ENCODE results near the gene AHCYL2. TPM values are rescaled to one million over a fixed set of nuclear protein-coding genes. Genes with fewer than 3 reads are reported as not detected.
A peak's percentile ranks its signal among the peaks of the same experiment; 100 is the strongest.
"Not testable (repeated sequence)": the region's sequence is repeated elsewhere in the genome, so short reads cannot be mapped to it uniquely, and the experiment has no call there.

AHCYL2 gene
- total RNA-seq, 1 donor from 2014 or later, result 165 TPM

DNA sequence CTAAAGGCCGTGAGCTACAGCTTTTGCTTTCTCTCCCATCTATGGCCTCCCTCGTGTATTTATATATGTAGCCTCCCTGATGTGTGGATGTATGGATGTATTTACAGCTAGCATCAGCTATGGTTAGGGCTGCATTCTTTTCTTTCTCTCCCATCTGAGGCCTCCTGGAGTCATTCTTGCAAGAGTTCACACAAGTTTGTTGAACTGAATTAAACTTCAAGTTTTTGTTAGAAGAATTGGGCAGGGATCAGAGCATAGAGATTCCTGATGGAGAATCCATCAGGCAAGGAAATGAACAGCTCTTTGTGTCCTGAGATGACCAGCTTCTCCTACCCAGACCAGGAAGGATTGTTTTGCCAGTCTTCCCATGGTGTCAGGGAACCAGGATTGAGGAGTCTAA, 60.3 kb downstream of the AHCYL2 start:
- no peak for DNase-seq (ENCODE audit: low spot score)

DNA sequence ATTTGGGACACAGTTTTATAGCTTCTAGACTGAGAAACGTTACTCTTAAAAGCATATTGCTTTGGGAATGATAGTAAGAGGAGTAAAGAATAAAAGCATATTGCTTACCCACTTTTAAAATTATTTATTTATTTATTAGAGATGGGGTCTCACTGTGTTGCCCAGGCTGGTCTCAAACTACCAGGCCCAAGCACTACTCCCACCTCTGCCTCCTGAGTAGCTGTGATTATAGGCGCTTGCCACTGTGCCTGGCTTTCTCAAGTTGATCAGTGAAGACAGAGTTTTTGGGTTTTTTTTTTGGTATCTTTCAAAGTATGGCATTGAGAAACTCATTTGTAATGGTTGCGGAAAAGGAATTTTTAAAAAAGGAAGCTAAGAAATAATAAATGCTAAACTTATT, 68.0 kb downstream of the AHCYL2 start:
- DNase-seq (ENCODE audit: low spot score), result no peak

DNA sequence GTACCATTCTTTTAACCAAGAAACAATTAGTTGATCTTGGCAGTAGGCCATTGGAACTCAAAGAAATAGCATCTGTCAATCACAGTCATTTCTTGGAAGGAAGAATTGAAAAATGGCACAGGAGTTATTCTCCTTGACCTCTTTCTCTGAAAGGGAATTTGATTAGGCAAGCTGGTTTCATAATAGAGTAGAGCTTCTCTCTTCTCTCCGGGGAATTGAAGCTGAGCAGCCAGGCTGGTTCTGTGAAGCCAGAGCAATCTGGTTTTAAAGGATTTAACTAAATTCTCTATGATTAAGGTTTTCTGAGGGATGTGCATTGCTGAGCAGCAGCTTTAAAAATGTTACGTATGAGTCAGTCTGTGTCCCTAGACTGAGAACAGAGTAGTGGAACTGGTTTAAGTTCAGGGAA, 70.2 kb downstream of the AHCYL2 start:
- no peak for DNase-seq (ENCODE audit: low spot score)

DNA sequence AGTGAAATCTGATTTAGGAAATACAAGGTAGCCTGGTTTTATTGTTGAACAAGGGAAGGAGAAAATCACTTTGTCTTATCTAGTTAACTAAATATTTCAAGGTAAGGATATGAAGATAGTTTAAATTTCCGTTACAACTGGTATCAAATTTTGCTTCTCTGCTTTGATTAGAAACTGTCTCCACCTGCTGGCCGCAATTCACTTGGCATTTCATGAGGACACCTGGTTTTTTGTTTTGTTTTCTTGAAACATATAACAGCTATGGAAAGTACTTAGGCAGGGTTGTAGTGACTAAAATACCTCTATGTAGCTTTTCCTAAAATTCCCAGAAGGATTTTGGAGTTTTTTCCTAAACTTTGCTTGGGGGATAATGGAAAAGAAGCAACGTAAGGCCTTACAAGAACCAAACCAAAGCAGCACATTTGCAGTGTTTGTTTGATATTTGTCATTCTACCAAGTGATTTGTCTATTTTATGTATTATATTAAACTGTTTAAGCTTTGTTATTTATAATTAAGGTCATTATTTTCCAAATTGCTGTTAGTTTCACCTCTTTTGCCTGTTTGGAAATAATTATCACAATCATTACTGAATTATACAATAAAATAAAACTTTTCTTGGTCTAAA, 73.6 kb downstream of the AHCYL2 start:
- DNase-seq (ENCODE audit: low spot score), result peak; percentile 42

DNA sequence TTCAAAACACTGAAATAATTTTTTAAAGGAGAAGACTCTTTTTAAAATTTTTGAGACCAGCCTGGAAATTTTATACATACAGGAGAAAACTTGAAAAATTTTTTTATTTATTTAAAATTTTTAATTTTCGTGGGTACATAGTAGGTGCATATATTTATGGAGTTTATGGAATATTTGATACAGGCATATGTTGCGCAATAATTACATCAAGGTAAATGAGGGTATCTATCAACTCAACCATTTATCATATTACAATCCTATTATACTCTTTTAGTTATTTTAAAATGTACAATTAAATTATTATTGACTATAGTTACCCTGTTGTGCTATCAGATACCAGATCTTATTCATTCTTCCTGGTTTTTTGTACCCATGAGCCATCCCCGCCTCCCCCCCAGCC, 75.1 kb downstream of the AHCYL2 start:
- DNase-seq (ENCODE audit: low spot score), result no peak

DNA sequence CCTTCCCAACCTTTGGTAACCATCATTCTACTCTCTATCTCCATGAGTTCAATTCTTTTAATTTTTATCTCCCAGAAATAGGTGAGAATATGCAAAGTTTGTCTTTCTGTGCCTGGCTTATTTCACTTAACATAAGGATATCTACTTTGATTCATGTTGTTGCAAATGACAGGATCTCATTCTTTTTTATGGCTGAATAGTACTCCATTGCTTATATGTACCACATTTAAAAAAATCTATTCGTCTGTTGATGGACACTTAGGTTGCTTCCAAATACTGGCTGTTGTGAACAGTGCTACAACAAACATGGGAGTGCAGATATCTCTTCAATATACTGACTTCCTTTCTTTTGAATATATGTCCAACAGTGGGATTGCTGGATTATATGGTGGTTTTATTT, 75.5 kb downstream of the AHCYL2 start:
- not testable (repeated sequence) for DNase-seq (ENCODE audit: low spot score)

DNA sequence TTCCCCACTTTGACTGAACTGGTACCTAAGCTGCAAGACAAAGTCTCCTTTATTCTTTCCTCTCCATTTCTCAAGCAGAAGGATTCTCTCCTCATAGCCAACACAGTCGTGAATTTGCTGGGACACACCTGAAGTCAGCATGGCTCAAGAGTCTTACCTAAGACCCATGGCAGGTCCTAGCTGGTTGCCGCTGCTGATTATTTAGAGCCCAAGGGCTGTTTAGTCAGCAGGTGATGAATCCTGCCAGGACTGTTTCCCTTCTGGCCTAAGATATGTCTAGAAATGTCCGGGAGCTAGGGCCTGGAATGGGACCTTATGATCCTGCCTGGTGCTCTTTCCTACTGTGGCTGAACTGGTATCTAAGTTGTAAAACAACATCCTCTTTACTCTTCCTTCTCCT, 82.8 kb downstream of the AHCYL2 start:
- DNase-seq (ENCODE audit: low spot score), result no peak

DNA sequence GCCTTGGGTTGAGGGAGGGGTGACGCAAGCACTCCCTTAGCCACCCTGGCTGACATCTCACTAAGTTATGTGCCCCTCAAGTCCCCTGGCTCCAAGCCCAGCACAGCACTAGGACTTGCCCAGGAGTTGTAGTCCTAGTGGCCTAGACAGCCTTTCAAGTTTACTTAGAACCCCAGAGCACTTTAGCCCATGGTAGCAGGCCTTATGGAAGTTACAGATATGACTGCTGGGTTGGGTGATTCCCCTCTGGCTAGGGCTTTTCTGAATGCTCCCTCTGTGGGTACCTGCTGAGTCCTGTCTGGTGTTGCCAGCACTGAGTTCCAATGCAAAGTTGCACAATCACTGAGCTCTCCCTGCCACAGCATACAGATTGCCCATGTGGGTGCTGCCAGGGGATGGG, 83.2 kb downstream of the AHCYL2 start:
- DNase-seq (ENCODE audit: low spot score), result no peak

DNA sequence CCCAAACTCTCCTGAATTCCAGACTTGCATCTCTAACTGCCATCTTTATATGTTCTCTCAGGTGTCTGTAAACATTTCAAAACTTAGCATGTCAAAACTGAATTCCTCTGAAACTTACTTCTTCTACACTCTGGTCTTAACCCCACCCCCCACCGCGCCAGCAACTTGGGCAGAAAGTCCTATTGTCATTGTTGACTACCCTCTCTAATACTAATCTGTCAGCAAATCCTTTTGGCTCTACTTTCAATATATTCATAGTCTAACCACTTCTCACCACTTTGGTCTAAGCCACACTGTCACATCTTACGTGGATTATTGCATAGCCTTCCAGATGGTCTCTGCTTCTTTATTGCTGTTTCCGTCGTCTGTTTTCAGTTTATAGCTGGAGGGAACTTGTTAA, 86.6 kb downstream of the AHCYL2 start:
- no peak for DNase-seq (ENCODE audit: low spot score)

DNA sequence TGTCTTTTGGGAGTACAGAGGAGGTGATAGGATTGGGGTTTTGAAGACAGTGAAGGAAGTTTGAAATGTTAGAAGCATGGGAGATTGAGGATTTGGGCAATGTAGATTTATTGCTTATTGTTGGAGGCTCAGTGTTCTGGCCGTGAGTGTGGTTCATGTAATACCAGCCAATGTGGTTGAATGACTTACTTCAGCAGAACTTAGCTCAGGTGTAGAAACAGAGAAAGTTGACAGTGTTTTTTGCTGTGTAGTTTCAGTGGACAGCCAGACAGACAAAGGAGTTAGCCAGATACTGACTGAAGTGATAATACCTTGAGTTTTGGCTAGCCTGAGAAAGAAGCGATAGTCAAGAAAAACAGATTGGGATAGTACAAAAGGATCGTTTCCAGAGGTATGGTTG, 88.5 kb downstream of the AHCYL2 start:
- no peak for DNase-seq (ENCODE audit: low spot score)

DNA sequence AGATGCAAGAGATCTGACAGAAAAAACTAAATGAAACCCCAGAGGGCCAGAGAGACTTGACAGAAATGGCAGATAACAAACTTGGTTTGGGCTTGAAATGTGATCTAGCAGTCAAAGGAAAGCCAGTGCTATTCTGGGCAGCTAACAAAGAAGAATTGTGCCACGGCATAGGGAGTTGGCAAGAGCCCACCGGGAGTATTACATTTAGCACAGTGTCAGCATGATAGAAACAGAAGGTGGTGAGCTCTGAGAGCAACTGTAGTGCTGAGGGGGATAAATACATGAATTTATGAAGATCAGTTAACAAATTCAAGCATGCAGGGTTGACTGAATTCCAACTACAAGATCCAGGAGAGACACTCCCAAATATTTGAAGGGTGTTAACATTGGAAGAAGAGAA, 91.1 kb downstream of the AHCYL2 start:
- no peak for DNase-seq (ENCODE audit: low spot score)

DNA sequence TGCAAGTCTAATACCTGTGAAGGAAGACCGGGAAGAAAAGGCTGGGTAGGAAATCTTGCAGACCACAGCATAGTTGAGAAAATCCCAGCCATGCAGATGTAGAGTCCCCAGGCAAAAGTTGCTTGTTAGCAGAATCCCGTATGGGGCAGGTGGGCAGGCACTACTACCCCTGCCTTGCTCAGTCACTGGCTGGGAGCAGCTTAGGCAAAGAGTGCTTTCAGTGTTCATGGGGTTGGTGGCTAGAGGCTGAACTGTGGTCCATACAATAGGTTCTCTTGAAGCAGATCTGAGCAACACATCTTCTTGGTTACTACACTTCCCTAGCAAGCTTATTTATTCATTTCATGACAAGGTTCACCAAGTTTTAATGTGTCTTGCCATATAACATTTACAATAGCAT, 92.6 kb downstream of the AHCYL2 start:
- DNase-seq (ENCODE audit: low spot score), result no peak

DNA sequence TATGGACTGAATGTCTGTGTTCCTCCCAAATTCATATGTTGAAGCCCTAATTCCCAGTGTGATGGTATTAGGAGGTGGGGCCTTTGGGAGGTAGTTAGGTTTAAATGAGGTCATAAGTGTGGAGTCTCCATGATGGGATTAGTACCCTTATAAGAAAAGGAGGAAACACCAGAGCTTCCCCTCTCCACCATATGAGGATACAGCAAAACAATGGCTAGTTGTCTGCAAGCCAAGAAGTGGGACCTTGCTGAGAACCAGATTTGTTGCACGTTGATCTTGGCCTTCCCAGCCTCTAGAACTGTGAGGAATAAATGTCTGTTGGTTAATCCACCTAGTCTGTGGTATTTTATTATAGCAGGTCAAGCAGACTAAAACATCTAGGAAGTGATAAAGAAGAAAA, 102.2 kb downstream of the AHCYL2 start:
- DNase-seq (ENCODE audit: low spot score), result no peak

DNA sequence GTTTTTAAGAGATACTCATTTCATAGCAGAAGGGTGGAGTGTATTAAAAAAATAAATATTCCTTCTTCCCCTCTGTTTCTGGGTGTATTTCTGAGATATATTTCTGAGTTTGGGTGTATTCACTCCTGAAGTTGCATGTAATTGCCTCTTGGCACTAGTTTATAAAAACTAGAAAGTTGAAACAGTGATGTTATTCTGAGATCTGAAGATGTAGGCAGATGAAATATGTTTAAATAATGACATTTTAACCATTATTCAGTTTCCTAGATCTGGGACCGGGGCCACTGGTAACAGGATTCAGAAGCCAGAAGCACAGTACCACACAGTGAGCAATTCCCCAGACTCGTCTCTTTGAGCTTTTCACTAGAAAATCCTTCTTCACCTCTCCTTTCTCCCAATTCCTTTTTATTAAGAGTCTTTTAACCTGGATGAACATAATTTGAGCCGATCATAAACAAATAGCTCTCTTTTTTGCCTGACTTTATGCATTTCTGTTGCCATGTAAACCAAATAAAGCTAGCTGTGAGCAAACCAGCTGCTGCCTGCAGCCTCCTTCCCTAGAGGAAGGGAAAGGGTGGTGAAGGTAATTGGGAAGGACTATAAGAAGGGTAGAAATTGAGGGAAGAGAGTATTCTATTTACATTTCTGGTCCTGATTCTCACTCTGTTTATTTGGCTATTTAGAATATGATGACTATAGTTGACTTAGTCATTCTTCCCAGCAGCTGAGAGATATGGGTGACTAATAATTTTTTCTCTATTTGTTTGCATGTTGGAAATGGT, 107.6 kb downstream of the AHCYL2 start:
- DNase-seq (ENCODE audit: low spot score), result no peak

DNA sequence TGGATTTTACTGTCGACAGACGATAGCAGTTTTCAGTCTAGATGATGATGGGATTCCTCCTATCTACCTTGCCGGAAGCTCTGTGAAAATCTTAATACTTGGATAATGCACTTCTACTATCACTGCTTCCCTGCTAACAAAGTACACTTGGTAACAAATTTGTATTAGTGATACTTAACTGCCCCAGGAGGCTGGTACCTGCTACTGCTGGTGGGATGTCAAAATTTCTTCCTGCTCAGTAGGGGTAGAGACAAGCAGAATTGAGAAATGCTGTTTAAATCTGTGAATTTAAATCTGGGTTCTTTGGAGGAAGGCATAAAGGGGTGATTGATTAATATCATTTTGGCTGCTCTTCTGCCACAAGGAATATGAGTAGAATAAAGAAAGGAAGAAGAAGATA, 109.6 kb downstream of the AHCYL2 start:
- DNase-seq (ENCODE audit: low spot score), result no peak

DNA sequence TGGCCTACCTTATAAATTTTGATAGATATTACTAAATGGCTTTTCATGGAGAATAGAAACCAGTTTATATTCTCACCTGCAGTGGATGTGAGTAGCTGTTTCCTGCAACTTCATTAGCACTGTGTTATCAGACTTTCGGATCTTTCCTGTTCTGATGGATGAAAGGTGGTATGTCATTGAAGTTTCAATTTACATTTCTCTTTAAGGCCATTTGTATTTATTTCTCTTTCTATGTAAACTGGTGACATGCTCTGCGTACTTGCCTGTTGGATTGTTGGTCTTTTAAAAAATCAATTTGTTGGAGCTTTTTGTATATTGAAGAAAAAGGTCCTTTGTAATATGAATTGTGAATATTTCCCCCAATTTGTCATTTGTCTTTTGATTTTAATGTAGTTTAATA, 113.6 kb downstream of the AHCYL2 start:
- DNase-seq (ENCODE audit: low spot score), result no peak

DNA sequence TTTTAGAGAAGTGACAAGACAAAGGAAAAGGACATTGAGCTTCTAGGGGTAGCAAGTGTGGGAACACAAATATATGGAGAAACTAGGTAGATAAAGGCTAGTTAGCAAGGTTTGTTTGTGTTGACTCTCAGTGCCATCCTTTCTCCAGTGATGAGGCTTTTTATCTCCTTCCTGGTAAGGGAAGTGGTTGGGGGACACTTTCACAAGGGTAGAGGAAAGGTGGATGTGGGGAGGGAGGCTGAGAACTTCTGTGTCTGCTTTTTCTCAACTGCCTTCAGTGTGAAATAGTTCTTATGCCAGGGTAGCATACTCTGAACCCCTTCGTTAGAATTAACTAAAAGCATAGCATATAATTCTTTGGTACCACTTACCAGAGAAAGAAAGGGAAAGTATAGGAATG, 116.4 kb downstream of the AHCYL2 start:
- no peak for DNase-seq (ENCODE audit: low spot score)

DNA sequence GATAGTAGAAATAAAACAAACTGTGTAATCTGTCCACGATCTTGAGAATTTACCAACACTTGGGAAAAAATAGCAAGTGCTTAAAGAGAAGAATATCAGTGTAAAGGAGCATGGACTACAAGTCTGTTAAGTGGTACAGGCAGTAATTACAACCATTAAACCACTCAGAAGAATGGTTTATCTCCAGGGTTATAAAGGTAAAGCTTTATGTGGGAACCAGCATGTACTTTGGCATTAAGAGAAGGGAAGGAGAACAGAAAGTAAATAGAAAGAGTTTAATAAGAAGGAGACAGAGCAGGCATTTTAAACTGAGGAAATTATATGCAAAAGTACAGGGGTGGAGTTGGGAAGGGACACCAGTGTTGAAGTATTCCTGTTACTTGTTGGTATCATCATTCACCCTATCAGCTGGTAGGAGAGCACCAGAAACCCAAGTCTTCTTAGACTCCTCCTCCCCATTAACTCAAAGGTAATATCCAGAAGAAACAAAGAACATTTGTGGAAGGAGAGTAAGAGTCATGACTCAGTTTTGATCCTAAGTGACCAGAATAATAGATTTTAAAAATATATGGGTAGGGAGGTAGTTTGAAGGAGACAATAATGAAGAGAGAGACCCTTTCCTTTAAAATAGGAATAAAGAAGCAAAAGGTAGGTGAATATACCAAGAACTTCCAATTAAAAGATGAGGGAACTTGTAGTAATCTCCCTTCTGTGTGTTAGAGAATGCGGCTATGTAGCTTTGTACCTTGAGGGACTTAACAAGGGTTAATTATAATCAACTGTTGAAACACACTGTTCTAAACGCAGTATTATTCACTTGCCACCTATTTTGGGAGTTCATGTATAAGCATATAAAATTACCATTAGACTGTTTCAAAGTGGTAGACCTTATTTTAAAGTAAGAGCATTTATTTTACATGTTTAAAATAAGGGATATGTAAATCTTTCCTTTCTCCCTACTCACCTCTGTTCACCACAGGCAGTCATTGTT, 117.3 kb downstream of the AHCYL2 start:
- no peak for DNase-seq (ENCODE audit: low spot score)

DNA sequence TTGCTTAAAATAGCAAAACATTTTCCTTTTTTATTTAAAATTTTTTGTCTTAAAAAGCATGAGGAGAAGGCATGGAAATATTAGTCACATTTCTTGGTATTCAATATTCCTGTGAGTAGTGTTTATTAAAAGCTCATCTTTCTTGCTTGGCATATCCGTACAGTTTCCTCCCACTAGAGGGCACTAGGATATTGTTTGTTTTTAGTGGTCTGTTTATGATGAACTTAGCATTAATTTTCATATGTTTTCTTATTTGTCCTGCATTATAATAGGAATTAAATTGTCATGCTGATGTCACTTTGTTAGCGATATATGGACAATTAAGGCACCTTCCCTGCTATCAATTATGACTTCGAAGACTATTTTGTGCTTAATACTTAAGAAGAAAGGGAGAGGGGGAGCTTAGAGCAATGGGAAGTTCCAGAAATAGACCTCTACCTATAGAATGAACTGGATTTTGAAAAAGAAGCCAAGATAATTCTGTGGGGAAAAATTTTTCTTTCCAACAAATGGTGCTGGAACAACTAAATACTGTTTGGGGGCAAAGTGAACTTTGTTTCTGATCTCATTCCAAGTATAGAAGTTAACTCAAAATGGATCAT, 118.4 kb downstream of the AHCYL2 start:
- DNase-seq (ENCODE audit: low spot score), result peak; percentile 13

DNA sequence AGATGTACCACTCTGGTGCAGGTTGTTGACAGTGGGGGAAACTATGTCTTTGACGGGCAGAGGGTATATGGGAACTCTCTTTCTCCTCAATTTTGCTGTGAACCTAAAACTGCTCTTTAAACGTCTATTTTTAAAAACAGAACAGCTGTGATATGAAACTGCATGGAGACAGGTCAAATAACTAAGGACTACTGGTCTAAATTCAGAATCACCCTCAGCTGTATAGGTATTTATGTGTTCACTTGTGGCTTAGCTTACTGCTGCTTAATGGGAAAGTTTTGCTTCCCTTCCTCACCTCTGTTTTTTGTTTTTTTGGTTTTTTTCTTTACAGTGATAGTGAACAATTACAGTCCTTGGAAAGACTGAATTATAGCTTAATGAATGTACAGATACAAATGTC, 122.5 kb downstream of the AHCYL2 start:
- DNase-seq (ENCODE audit: low spot score), result no peak

DNA sequence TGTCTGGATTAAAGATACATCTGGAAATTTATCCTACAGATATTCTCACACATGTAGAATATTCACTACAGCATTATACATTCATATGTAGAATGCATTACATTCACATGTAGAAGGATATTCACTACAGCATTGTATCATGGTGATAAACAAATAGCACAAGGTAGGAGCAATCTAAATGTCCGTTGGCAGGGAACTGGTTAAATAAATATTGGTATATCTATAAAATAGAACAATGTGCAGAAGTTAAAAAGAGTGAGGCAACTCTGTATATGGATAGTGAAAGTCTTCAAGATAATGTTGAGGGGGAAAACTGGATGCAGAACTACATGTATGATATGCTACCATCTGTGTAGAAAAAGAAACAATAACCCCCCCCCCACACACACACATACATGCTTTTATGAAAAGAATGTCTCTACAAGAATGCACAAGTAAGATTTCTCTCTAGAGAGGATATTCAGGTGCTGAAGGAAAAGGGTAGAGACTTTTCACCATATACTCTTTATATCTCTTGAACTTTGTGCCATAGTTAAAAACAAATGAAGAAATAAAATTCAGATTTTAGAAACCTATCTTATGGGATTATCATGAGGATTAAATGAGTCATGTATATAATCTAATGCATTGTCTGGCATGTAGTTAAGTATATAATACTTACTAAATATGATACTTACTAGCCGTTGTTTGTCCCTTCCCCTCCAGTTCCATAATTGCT, 123.4 kb downstream of the AHCYL2 start:
- DNase-seq (ENCODE audit: low spot score), result no peak

Data from mucosa of gallbladder (tissue), 1 donor.